HG03521 (cell line): ENCODE measurements around the gene OR10K1.
"Not testable (repeated sequence)": the region's sequence is repeated elsewhere in the genome, so short reads cannot be mapped to it uniquely, and the experiment has no call there.

Experiments used
- ATAC-seq: cut with Tn5 transposase; IDR thresholded peaks from one replicate; pipeline ENCODE4 v1.9.1; 2021; ENCODE audit warnings: mild to moderate bottlenecking, moderate library complexity; ENCODE audit not compliant: unreplicated experiment

Gene OR10K1

GRCh38 chr1:158461534-158461933 is at the start of gene OR10K1:
Gene OR10K1 (plus strand): TSS chr1:158461834. CDS start chr1:158465562, 3,728 bp downstream.
- no peak for ATAC-seq

DNA sequence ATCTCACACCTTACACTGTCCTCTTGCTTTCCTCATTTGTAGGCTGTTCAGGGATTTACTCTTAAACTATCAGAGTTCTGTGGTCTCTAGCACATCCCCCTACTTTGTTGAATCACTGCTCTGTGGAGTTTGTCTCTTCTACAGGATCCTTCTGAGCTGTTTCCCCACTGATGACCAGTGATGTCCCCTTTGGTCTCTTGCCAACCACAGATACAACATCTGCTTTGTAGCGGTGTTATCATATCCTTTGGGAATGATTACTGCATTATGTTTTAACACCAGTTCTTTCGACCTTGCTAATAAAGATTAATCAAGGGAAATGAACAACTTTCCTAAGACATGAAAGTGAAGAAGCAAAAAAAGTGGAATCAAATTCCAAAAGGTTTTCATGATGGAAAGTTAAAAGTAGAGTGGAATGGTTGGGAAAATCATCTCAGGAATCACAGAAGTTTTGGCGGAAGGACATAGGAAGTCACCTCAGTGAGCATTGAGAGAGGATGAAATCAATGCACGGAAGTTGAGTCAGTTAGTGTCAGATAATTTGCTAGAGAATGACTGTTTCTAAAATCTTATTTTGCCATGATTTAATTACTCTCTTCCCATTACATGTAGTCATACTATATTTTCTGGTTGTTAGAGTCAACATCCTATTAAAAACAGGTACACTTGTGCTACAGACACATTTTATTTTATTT is 46.8 kb upstream of the OR10K1 start:
- no peak for ATAC-seq

- no peak for ATAC-seq
Measured at GRCh38 chr1:158417586-158417985, 44.0 kb upstream of the OR10K1 start.

- ATAC-seq: no peak
Measured at GRCh38 chr1:158422212-158422611, 39.4 kb upstream of the OR10K1 start.

DNA sequence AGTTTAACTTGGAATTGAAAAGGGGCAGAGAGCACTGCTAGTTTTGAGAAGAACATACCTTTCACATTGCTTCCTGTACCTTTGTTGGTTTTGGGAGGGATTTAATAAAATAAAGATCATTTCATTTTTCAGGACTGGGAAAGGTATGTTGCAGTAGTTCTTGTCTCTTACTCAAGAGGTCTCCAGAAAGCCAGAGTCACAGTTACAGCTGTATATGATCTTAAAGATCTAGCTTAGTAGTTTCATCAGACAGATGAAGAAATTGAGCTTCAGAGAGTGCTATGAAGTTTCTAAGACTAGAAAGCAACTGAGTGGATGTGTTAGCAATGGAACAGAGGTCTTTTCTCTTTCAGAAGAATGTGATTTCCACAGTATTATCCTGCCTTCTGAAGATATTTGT is 36.6 kb upstream of the OR10K1 start:
- ATAC-seq: no peak

- ATAC-seq: no peak
Measured at GRCh38 chr1:158426137-158426536, 35.5 kb upstream of the OR10K1 start, which contains the start of gene OR10K2. Gene OR10K2 (minus strand): TSS chr1:158426237. CDS start chr1:158420866, 5,371 bp downstream.

- ATAC-seq: not testable (repeated sequence)
Measured at GRCh38 chr1:158430163-158430562, 31.5 kb upstream of the OR10K1 start.

GRCh38 chr1:158434741-158435140 is 26.9 kb upstream of the OR10K1 start:
- ATAC-seq: no peak

GRCh38 chr1:158445376-158445775 is 16.3 kb upstream of the OR10K1 start:
- ATAC-seq: no peak

GRCh38 chr1:158454537-158454936 is 7.1 kb upstream of the OR10K1 start:
- ATAC-seq: no peak

DNA sequence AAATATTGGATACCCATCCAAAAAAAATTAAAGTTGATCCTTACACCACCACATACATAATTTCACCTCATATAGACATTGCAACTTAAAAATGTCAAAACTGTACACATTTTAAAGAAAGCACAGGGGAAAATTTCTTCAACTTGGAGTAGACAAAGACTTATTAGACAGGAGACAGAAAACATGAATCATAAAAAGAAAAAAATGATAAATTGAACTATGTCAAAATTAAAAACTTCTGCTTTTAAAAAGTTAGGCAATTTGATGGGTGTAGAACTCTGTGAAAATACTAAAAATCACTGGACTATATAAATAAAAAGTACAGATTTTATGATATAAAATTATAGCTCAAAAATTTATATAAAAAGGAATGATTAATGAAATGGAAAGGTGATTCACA is 4.4 kb upstream of the OR10K1 start:
- no peak for ATAC-seq

- ATAC-seq: no peak
Measured at GRCh38 chr1:158458263-158458662, 3.4 kb upstream of the OR10K1 start.

DNA sequence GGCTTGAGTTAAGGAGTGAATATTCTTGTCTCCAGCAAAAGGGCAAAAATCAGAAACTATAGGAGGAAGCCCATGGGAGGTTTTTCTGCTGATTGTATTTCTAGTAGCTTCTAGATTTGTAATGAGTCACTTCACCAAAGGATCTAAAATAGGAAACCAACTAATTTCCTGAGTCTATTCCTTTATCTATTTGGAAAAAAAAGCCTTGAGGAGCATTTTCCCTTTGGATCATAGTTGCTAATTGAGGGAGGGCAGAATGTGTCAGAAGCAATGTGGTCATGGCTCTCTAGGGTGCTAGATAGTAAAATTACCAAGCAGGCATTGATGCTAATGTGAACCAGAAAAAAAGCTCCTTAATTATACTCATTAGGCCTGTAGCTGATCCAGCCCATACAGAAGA is 10.3 kb downstream of the OR10K1 start, which contains the start of gene OR10R2:
TSS of gene OR10R2 (plus strand) at position 301 of the 400 bp plus-strand sequence. CDS start 106 bp downstream, outside the sequence.
- no peak for ATAC-seq

GRCh38 chr1:158485455-158485854 is 23.8 kb downstream of the OR10K1 start:
- no peak for ATAC-seq

DNA sequence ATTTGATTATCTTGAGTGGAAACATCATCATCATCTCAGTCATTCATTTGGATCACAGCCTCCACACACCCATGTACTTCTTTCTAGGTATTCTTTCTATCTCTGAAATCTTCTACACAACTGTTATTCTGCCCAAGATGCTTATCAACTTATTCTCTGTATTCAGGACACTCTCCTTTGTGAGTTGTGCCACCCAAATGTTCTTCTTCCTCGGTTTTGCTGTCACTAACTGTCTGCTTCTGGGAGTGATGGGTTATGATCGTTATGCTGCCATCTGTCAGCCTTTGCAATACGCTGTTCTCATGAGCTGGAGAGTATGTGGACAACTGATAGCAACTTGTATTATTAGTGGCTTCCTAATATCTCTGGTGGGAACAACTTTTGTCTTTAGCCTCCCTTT is 29.7 kb downstream of the OR10K1 start:
- no peak for ATAC-seq

GRCh38 chr1:158493054-158493453 is 31.4 kb downstream of the OR10K1 start:
- no peak for ATAC-seq

DNA sequence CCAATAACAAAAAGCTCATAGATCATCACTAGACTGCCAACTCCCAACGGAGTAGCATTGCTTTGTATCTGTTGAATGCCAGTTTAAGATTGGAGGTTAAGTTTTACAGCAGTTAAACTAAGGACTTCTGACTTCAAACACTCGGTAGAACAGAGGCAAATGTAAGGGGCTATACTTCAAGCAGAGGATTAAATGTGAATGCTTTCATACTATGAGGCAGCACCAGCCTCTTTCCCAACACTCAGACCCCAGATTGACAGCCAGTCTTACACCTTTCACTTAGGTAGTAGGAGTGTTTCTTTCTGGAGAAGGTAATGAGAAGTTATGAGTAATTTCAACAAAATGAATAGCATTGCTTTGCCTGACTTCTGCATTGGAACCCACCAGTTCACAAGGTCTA is 33.2 kb downstream of the OR10K1 start:
- ATAC-seq: no peak

DNA sequence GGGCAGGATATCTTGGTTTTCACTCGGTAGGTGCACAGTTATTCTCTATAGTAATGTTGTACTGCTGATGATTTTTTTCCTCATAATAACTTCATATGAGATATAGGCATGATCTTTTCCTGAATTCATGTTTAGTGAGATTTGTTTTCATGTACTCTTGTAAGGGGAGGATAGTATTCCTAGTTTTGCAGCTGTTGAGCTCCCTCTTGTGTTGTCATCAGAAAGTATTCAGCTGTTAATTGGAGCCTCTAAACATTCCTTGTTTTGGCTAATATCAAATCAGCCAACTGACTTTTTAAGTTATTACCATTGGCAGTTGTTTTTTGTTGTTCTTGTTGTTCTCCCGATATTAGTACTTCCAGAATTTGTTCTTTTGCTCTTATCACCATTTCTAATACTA is 34.7 kb downstream of the OR10K1 start:
- ATAC-seq: no peak

- no peak for ATAC-seq
Measured at GRCh38 chr1:158506369-158506987, 44.8 kb downstream of the OR10K1 start.

DNA sequence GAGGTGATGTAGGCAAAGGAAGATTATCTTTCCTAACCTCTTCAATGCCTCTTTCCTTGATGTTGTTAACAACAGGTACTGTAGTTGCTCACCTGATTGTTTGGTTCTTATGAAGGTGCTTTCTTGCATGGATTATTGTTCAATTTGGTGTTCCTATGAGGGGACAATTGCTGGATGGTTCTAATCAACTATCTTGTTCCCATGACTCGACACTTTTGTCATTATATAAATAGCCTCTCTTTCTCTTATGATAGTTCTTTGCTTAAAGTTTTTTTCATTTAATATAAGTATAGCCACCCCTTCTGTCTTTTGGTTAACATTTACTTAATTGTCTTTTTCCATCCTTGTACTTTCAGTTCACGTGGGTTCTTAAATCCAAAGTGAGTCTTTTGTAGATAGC is 45.9 kb downstream of the OR10K1 start:
- ATAC-seq: no peak

GRCh38 chr1:158509471-158510156 is 48.0 kb downstream of the OR10K1 start:
- ATAC-seq: no peak

DNA sequence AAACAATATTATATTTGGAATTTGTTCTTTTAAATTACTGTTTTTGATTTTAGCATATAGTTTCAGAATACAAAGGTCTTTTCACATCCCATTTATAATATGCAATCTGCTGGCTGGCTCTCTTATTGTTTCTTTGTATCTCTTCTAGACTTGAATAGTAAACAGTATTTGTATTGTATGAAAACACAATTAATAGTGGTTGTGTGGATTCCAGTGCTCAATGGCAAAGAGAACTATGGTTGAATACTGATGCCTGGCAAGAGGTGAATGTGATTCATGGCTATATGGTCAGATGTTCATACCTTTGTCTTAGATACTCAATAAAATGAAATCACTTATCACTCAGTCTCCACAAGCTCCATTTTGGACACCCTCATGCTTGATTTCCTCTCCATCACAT is 55.3 kb downstream of the OR10K1 start:
- ATAC-seq: no peak
